ENCODE results near the gene COLEC11.

DNA sequence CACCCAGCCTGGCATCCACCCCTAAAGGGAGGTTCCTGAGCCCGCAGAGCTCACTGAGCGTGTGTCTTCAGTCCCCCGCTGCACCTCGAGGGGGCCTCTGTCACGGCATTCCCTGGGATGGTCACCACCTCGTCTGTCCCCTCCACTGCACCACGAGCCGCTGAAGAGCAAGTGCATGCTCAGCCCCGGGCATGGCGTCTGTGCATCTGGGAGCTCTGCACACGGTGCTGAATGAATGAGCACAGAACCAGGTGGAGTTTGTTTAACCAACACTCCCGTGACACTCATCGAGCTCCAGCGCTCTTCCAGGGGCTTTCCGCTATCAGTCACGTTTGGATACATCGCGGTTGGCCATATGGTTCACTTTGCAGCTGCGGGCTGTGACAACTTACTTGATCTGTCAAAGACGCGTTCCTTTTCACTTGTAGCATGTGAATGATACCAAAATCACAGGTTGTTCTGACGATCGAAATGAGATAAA, 72.3 kb downstream of the COLEC11 start:
- no peak for TF ChIP-seq POLR2A (IDR thresholded peaks at IDR 0.05)
- no peak for TF ChIP-seq CTCF (IDR thresholded peaks at IDR 0.05)

All from esophagus squamous epithelium (tissue), 4 donors.